Panc1 (cell line): ENCODE results near the gene FPR3. TPM values are rescaled to one million over a fixed set of nuclear protein-coding genes. Genes with fewer than 3 reads are reported as not detected.

Source experiments
- ATAC-seq: fragments of 200-7000 bp; cut with Tn5 transposase; 2 replicates; pipeline ENCODE4 v1.9.1; 2020; ENCODE audit warnings: mild to moderate bottlenecking, moderate library complexity
- BruUV-seq: library from RNA; stranded (reverse); fragments of 400-500 nt; replicated peaks from 2 replicates; lab custom pipeline; 2021; lab: Mats Ljungman, UMichigan
- CTCF ChIA-PET: fragments of 300-600 bp; sonication (Branson Sonifier 250); formaldehyde crosslinking; loops from one replicate; lab custom pipeline; 2022; ENCODE audit warnings: antibody characterized with exemption; lab: Charles Lee
- POLR2A ChIA-PET: fragments of 300-600 bp; sonication (Branson Sonifier 250); formaldehyde crosslinking; loops from one replicate; lab custom pipeline; 2022; ENCODE audit warnings: antibody characterized with exemption; lab: Charles Lee
- DNase-seq: peaks from one replicate; pipeline ENCODE4 v3.0.0-alpha.2; 2010; ENCODE audit warnings: low read depth, low spot score
- H3K27ac ChIP-seq: 2 replicates; pipeline ENCODE4 v1.5.1; 2011; ENCODE audit warnings: mild to moderate bottlenecking, low read length, inconsistent platforms
- H3K27me3 ChIP-seq: fragments of 200-500 bp; sonication (Bioruptor generic); 2 replicates; pipeline ENCODE4 v1.6.0; 2014; ENCODE audit warnings: low read length, inconsistent platforms; ENCODE audit not compliant: control insufficient read depth, insufficient read depth
- H3K36me3 ChIP-seq: fragments of 200-500 bp; sonication (Bioruptor generic); 2 replicates; pipeline ENCODE4 v1.5.1; 2014; ENCODE audit warnings: inconsistent platforms, mild to moderate bottlenecking, low read length, moderate library complexity; ENCODE audit not compliant: control insufficient read depth, insufficient read depth
- H3K4me1 ChIP-seq: 2 replicates; pipeline ENCODE4 v1.5.1; 2011; ENCODE audit warnings: inconsistent platforms, mild to moderate bottlenecking, low read length, moderate library complexity; ENCODE audit not compliant: control insufficient read depth, insufficient read depth
- H3K4me3 ChIP-seq, 2 experiments: 2 replicates each; pipeline ENCODE4 v1.5.1; 2011 to 2012; ENCODE audit warnings: low read depth in 2 of 2, low read length in 2 of 2, mild to moderate bottlenecking in 2 of 2, inconsistent platforms in 1 of 2, moderate library complexity in 1 of 2
- H3K9me3 ChIP-seq: fragments of 200-500 bp; sonication (Bioruptor generic); 2 replicates; pipeline ENCODE4 v1.5.1; 2014; ENCODE audit warnings: low read depth, mild to moderate bottlenecking, inconsistent platforms, low read length, moderate library complexity; ENCODE audit not compliant: control insufficient read depth, insufficient read depth
- POLR2AphosphoS5 ChIP-seq: IDR thresholded peaks from 2 replicates; pipeline ENCODE4 v1.6.1; 2012; ENCODE audit warnings: mild to moderate bottlenecking, low read depth, low read length, moderate library complexity
- SIN3A ChIP-seq: IDR thresholded peaks from 2 replicates; pipeline ENCODE4 v1.6.1; 2012; ENCODE audit warnings: low read depth, mild to moderate bottlenecking, low read length, moderate library complexity, borderline replicate concordance; ENCODE audit not compliant: insufficient read depth
- TCF7L2 ChIP-seq: IDR thresholded peaks from 2 replicates; pipeline ENCODE4 v1.6.1; 2011; ENCODE audit warnings: mild to moderate bottlenecking, low read depth, low read length, inconsistent platforms
- in situ Hi-C: cut with HindIII; loops from 2 replicates; pipeline ENCODE4 v1.10.0; 2016; ENCODE audit warnings: low sequenced_read_pairs, low pct_unique_long_range_greater_than_20kb
- intact Hi-C: fragments of 100-400 bp; cut with micrococcal nuclease; formaldehyde crosslinking; loops from one replicate; pipeline ENCODE4 v1.10.0; 2022; ENCODE audit not compliant: unreplicated experiment
- total RNA-seq: library from RNA; stranded (reverse); gene quantifications from one replicate; pipeline ENCODE4 v1.2.1, GENCODE V29; 2021; ENCODE audit not compliant: unreplicated experiment
- TF ChIP-seq, protein P1 (sequence below), 2 experiments: IDR thresholded peaks; 2 replicates each; pipeline ENCODE4 v1.6.1; 2011 to 2012; ENCODE audit warnings: low read depth in 2 of 2, control low read depth in 1 of 2, low read length in 1 of 2, mild to moderate bottlenecking in 1 of 2, moderate library complexity in 1 of 2; ENCODE audit not compliant: insufficient read depth in 1 of 2
- TF ChIP-seq, protein P2 (sequence below): fragments of 450-650 bp; IDR thresholded peaks from 2 replicates; pipeline ENCODE4 v1.5.1; 2017; ENCODE audit warnings: mild to moderate bottlenecking

Gene FPR3
- total RNA-seq, 1 experiment from 2014 or later = 0.08 TPM

DNA sequence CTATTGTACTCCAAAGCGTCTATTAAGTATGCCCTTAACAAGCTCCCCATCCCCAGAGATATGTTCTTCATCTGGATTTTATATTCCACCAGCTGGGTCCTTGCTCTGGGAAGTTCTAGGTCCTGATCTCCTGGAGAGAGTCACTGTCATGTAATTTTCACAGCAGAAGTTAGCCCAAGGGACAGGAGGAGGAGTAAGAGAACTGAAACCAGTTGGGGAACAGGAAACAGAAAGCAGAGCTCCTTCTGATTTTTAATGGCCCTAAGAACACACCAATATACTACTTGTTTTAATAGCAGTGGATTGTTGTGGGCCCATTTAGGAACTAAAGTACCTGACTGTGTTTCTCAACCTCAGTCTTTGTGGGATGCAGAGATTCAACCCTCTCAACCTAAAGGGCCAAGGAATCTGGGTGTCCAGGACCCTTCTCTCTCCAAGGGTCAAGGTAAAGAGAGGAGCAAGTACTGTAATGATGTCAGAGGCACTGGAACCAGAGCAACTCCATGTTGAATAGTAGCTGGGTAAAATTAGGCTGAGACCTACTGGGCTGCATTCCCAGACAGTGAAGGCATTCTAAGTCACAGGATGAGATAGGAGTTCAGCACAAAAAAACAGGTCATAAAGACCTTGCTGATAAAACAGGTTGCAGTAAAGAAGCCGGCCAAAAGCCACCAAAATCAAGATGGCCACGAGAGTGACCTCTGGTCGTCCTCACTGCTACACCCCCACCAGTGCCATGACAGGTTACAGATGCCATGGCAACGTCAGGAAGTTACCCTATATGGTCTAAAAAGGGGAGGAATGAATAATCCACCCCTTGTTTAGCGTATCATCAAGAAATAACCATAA is 8.1 kb upstream of the FPR3 start:
- H3K27ac ChIP-seq = no peak overlapping the region
- H3K36me3 ChIP-seq = no peaks in the 10 kb centered on the region
- ChIA-PET CTCF (no interaction called here), POLR2A (no interaction called here)
- no peaks in the 10 kb centered on the region for H3K27me3 ChIP-seq
- DNase-seq (no peak), ATAC-seq (no peak)
- TF ChIP-seq, protein P1, sequence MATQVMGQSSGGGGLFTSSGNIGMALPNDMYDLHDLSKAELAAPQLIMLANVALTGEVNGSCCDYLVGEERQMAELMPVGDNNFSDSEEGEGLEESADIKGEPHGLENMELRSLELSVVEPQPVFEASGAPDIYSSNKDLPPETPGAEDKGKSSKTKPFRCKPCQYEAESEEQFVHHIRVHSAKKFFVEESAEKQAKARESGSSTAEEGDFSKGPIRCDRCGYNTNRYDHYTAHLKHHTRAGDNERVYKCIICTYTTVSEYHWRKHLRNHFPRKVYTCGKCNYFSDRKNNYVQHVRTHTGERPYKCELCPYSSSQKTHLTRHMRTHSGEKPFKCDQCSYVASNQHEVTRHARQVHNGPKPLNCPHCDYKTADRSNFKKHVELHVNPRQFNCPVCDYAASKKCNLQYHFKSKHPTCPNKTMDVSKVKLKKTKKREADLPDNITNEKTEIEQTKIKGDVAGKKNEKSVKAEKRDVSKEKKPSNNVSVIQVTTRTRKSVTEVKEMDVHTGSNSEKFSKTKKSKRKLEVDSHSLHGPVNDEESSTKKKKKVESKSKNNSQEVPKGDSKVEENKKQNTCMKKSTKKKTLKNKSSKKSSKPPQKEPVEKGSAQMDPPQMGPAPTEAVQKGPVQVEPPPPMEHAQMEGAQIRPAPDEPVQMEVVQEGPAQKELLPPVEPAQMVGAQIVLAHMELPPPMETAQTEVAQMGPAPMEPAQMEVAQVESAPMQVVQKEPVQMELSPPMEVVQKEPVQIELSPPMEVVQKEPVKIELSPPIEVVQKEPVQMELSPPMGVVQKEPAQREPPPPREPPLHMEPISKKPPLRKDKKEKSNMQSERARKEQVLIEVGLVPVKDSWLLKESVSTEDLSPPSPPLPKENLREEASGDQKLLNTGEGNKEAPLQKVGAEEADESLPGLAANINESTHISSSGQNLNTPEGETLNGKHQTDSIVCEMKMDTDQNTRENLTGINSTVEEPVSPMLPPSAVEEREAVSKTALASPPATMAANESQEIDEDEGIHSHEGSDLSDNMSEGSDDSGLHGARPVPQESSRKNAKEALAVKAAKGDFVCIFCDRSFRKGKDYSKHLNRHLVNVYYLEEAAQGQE (IDR thresholded peaks at IDR 0.05; ENCODE audit: insufficient read depth in 1 of 2, low read depth in 2 of 2, low read length in 1 of 2) = no peak
- TF ChIP-seq, protein P2, sequence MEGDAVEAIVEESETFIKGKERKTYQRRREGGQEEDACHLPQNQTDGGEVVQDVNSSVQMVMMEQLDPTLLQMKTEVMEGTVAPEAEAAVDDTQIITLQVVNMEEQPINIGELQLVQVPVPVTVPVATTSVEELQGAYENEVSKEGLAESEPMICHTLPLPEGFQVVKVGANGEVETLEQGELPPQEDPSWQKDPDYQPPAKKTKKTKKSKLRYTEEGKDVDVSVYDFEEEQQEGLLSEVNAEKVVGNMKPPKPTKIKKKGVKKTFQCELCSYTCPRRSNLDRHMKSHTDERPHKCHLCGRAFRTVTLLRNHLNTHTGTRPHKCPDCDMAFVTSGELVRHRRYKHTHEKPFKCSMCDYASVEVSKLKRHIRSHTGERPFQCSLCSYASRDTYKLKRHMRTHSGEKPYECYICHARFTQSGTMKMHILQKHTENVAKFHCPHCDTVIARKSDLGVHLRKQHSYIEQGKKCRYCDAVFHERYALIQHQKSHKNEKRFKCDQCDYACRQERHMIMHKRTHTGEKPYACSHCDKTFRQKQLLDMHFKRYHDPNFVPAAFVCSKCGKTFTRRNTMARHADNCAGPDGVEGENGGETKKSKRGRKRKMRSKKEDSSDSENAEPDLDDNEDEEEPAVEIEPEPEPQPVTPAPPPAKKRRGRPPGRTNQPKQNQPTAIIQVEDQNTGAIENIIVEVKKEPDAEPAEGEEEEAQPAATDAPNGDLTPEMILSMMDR = no peak
- TF ChIP-seq POLR2AphosphoS5 (no peak), SIN3A (no peak), TCF7L2 (no peak)
- no peaks in the 10 kb centered on the region for H3K9me3 ChIP-seq
- H3K4me3 ChIP-seq = no peak overlapping the region
- intact Hi-C loops = no loop called here
- H3K4me1 ChIP-seq = no peaks in the 10 kb centered on the region
- in situ Hi-C loops = no loop called here
- no TSS peak for BruUV-seq

DNA sequence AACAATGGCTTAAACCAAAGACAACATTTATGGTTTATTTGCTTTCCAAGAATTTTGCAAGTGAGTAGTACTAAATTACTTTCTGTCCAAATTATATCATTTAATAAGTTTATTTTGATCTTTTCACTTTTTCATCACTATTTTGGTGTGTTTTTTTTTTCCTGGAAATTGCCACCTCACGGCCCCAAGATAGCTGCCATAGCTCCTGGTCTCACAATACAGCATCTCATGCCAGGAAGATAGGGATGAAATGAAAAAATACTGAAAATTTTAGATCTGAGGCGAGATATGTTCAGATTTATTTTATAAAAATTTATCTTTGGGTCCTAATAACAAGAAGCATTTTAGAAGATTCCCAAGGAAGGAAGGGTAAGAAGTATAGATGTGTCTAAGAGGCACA is 6.9 kb upstream of the FPR3 start:
- in situ Hi-C loops = no loop called here
- TF ChIP-seq POLR2AphosphoS5 (no peak), SIN3A (no peak), TCF7L2 (no peak)
- TF ChIP-seq, protein P1 (IDR thresholded peaks at IDR 0.05; ENCODE audit: insufficient read depth in 1 of 2, low read depth in 2 of 2, low read length in 1 of 2) = no peak
- TF ChIP-seq, protein P2 = no peak

More for the DNA sequence above, 6.9 kb upstream of the FPR3 start:
- Histone ChIP-seq H3K27me3 (no peaks in the 10 kb centered on the region), H3K36me3 (no peaks in the 10 kb centered on the region), H3K4me3 (no peak overlapping the region), H3K9me3 (no peaks in the 10 kb centered on the region), H3K4me1 (no peaks in the 10 kb centered on the region), H3K27ac (no peak overlapping the region)
- intact Hi-C loops = no loop called here
- ChIA-PET CTCF (no interaction called here), POLR2A (no interaction called here)
- BruUV-seq = no TSS peak
- DNase-seq (no peak), ATAC-seq (no peak)
